Sigmoid colon (tissue), 7 donors: ENCODE measurements around the gene PUDP. TPM values are rescaled to one million over a fixed set of nuclear protein-coding genes. Genes with fewer than 3 reads are reported as not detected.

Experiments used
- DNase-seq: peaks from one replicate; pipeline ENCODE4 v3.0.0-alpha.2; 2019
- H3K27ac ChIP-seq, 4 donors: fragments of 200-600 bp; sonication (generic); one replicate each; pipeline ENCODE4 v1.5.1; 2016 to 2019; ENCODE audit warnings: mild to moderate bottlenecking in 1 of 4
- H3K27me3 ChIP-seq, 3 donors: fragments of 200-600 bp; sonication (generic); one replicate each; pipeline ENCODE4 v1.5.1; 2019; ENCODE audit warnings: mild to moderate bottlenecking in 1 of 3
- H3K36me3 ChIP-seq, 4 donors: fragments of 200-600 bp; sonication (generic); one replicate each; pipeline ENCODE4 v1.5.1; 2016 to 2019
- H3K4me1 ChIP-seq, 4 donors: fragments of 200-600 bp; sonication (generic); one replicate each; pipeline ENCODE4 v1.5.1; 2017 to 2019
- H3K4me3 ChIP-seq, 4 donors: fragments of 200-600 bp; sonication (generic); one replicate each; pipeline ENCODE4 v1.5.1; 2017 to 2019; ENCODE audit warnings: mild to moderate bottlenecking in 2 of 4, moderate library complexity in 1 of 4
- H3K9me3 ChIP-seq, 4 donors: fragments of 200-600 bp in 3 of 4; sonication (generic) in 3 of 4; one replicate each; pipeline versions ENCODE4 v1.5.1 to v1.6.1; 2013 to 2019
- EP300 ChIP-seq, 4 donors: sonication (generic); formaldehyde crosslinking; IDR thresholded peaks; one replicate each; pipeline ENCODE4 v1.6.1; 2017; ENCODE audit warnings: antibody characterized with exemption in 4 of 4
- POLR2A ChIP-seq, 2 donors: fragments of 450-650 bp; IDR thresholded peaks; one replicate each; pipeline ENCODE4 v1.6.1; 2016; ENCODE audit warnings: antibody characterized with exemption in 2 of 2, mild to moderate bottlenecking in 2 of 2, moderate library complexity in 2 of 2
- POLR2AphosphoS5 ChIP-seq, 4 donors: sonication (generic); formaldehyde crosslinking; IDR thresholded peaks; one replicate each; pipeline ENCODE4 v1.6.1; 2017; ENCODE audit warnings: antibody characterized with exemption in 4 of 4
- WGBS, 2 donors: extraction: QIAGEN DNeasy Blood & Tissue Kit; methylation state at CpG; one replicate each; pipeline ENCODE4 v1.1.7; 2013; 5-methylcytosine and 5-hydroxymethylcytosine counted together
- intact Hi-C: fragments of 100-400 bp; cut with DNase I; formaldehyde crosslinking; loops from one replicate; pipeline ENCODE4 v1.15.1; 2023
- polyA plus RNA-seq, 3 donors: library from polyadenylated mRNA; stranded (reverse); fragments of 200-250 nt; gene quantifications; one replicate each; pipeline ENCODE4 v1.2.3, GENCODE V29; 2013
- total RNA-seq, 4 donors: library from RNA; depleted of rRNA; stranded (reverse); fragments of >200 nt; gene quantifications; one replicate each; pipeline ENCODE4 v1.1.0, GENCODE V29; 2016
- TF ChIP-seq, protein P1 (sequence below), 4 experiments: fragments of 450-650 bp in 3 of 4; fragments of 200-600 bp in 1 of 4; IDR thresholded peaks; one replicate each; pipeline ENCODE4 v1.5.1; 2016 to 2019; ENCODE audit warnings: antibody characterized with exemption in 4 of 4, mild to moderate bottlenecking in 3 of 4, moderate library complexity in 2 of 4
- donor health status: healthy with polysubstance abuse.
- donor health status: Bipolar disorder and iron deficiency.
- donor health status: healthy.

The PUDP gene
- total and polyA plus RNA-seq, 7 donors, result 6.9 to 29.4 (median 17.2) TPM

- no peak overlapping the region for H3K4me3 ChIP-seq
- H3K36me3 ChIP-seq, result no peaks in the 10 kb centered on the region
- H3K9me3 ChIP-seq, result no peaks in the 10 kb centered on the region
- TF ChIP-seq POLR2A (IDR thresholded peaks at IDR 0.05) (no peak), POLR2AphosphoS5 (IDR thresholded peaks at IDR 0.05) (no peak), EP300 (IDR thresholded peaks at IDR 0.05) (no peak)
- TF ChIP-seq, protein P1, sequence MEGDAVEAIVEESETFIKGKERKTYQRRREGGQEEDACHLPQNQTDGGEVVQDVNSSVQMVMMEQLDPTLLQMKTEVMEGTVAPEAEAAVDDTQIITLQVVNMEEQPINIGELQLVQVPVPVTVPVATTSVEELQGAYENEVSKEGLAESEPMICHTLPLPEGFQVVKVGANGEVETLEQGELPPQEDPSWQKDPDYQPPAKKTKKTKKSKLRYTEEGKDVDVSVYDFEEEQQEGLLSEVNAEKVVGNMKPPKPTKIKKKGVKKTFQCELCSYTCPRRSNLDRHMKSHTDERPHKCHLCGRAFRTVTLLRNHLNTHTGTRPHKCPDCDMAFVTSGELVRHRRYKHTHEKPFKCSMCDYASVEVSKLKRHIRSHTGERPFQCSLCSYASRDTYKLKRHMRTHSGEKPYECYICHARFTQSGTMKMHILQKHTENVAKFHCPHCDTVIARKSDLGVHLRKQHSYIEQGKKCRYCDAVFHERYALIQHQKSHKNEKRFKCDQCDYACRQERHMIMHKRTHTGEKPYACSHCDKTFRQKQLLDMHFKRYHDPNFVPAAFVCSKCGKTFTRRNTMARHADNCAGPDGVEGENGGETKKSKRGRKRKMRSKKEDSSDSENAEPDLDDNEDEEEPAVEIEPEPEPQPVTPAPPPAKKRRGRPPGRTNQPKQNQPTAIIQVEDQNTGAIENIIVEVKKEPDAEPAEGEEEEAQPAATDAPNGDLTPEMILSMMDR (IDR thresholded peaks at IDR 0.05), result no peak
- H3K27me3 ChIP-seq, result no peaks in the 10 kb centered on the region
- no peak for DNase-seq
- H3K27ac ChIP-seq, result no peak overlapping the region
- intact Hi-C loops, result no loop called here
- 73 to 83% methylated on average over 4 of the region's 4 CpGs for WGBS, 2 donors
- H3K4me1 ChIP-seq, result no peaks in the 10 kb centered on the region
Observed at GRCh38 chrX:7090641-7091040, 57.3 kb downstream of the PUDP start.

DNA sequence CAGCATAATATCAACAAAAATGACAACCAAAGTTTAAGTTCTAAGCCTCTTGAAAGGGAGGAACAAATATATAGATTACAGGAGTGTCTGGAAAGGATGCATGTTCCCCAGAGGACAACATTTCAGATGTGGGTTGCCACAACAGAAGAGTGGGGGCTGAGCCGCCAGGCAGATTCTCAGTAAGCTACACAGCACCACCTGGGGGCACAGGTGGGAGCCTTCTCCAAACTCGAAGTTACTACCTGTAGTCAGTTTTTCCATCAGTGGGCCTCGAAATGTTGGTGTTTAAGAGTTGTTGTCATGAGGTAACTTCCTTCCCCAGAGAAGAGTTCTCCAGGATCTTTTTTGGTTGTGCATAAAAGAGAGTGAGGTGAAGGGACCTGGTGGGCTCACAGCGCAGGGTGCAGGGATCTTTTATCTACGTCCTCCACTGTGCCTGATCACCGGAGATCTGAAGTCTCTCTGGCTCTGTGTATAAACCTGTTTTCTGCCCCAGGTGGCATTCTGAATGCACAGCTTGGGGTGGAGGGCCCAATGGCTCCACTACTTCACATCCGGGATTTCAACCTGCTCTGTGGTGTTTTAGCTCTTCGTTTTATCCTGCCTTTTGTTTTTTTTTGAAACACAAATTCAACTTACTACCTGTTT, 58.9 kb downstream of the PUDP start:
- WGBS, 2 donors, result 64 to 85% methylated on average over 8 of the region's 8 CpGs
- intact Hi-C loops, result no loop called here
- H3K4me3 ChIP-seq, result no peak overlapping the region
- no peaks in the 10 kb centered on the region for H3K9me3 ChIP-seq
- DNase-seq, result no peak
- H3K27ac ChIP-seq, result no peak overlapping the region
- no peaks in the 10 kb centered on the region for H3K27me3 ChIP-seq
- no peaks in the 10 kb centered on the region for H3K36me3 ChIP-seq
- H3K4me1 ChIP-seq, result no peaks in the 10 kb centered on the region
- no peak for TF ChIP-seq POLR2A (IDR thresholded peaks at IDR 0.05)
- TF ChIP-seq EP300 (IDR thresholded peaks at IDR 0.05), result no peak
- TF ChIP-seq, protein P1 (IDR thresholded peaks at IDR 0.05), result no peak
- no peak for TF ChIP-seq POLR2AphosphoS5 (IDR thresholded peaks at IDR 0.05)

- DNase-seq, result no peak
- intact Hi-C loops, result no loop called here
- Histone ChIP-seq H3K4me1 (no peaks in the 10 kb centered on the region), H3K27me3 (no peaks in the 10 kb centered on the region), H3K4me3 (no peak overlapping the region), H3K36me3 (no peaks in the 10 kb centered on the region), H3K27ac (no peak overlapping the region), H3K9me3 (no peaks in the 10 kb centered on the region)
- WGBS, 2 donors, result 67 to 82% methylated on average over 3 of the region's 3 CpGs
- no peak for TF ChIP-seq EP300 (IDR thresholded peaks at IDR 0.05)
- TF ChIP-seq, protein P1 (IDR thresholded peaks at IDR 0.05), result no peak
- no peak for TF ChIP-seq POLR2AphosphoS5 (IDR thresholded peaks at IDR 0.05)
- no peak for TF ChIP-seq POLR2A (IDR thresholded peaks at IDR 0.05)
Observed at GRCh38 chrX:7086384-7086783, 61.6 kb downstream of the PUDP start.

GRCh38 chrX:7085879-7086278, 62.1 kb downstream of the PUDP start:
- Histone ChIP-seq H3K27me3 (no peaks in the 10 kb centered on the region), H3K4me1 (no peaks in the 10 kb centered on the region), H3K9me3 (no peaks in the 10 kb centered on the region), H3K36me3 (no peaks in the 10 kb centered on the region), H3K27ac (no peak overlapping the region), H3K4me3 (no peak overlapping the region)
- TF ChIP-seq POLR2AphosphoS5 (IDR thresholded peaks at IDR 0.05), result no peak
- TF ChIP-seq, protein P1 (IDR thresholded peaks at IDR 0.05), result no peak
- TF ChIP-seq POLR2A (IDR thresholded peaks at IDR 0.05), result no peak
- intact Hi-C loops, result no loop called here
- 95 to 96% methylated on average over 3 of the region's 3 CpGs for WGBS, 2 donors
- DNase-seq, result no peak

DNA sequence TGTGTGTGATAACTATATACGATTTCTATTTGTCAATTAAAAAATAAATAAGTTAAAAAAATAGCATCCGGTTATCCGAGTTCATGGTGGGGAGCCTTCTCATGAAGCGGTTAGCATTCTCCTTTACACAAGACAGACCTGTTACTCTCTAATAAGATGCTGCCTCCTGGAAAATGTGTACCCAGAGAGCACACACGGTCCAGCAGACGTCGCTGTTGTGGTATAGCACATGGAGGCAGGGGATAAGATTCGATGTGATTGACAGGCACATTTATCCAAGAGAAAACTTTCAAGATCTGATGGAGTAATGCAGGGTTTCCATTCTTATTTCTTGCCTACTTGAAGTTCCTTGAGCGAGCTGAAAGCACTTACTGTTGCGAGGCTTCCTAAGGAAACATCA, 63.1 kb downstream of the PUDP start:
- Histone ChIP-seq H3K36me3 (no peaks in the 10 kb centered on the region), H3K27me3 (no peaks in the 10 kb centered on the region), H3K4me1 (no peaks in the 10 kb centered on the region), H3K9me3 (no peaks in the 10 kb centered on the region), H3K4me3 (no peak overlapping the region), H3K27ac (no peak overlapping the region)
- 95 to 96% methylated on average over 10 of the region's 10 CpGs for WGBS, 2 donors
- TF ChIP-seq POLR2AphosphoS5 (IDR thresholded peaks at IDR 0.05), result no peak
- no peak for TF ChIP-seq EP300 (IDR thresholded peaks at IDR 0.05)
- no peak for TF ChIP-seq POLR2A (IDR thresholded peaks at IDR 0.05)
- intact Hi-C loops, result no loop called here
- no peak for DNase-seq
